Muscle of arm (tissue), 12 donors: Measurements from ENCODE around the gene OR12D1. TPM values are rescaled to one million over a fixed set of nuclear protein-coding genes. Genes with fewer than 3 reads are reported as not detected.
A peak's percentile ranks its signal among the peaks of the same experiment; 100 is the strongest.

Experiments used
- DNase-seq: peaks from one replicate; pipeline ENCODE4 v3.0.0-alpha.2; 2013
- polyA plus RNA-seq, 12 donors: library from polyadenylated mRNA; unstranded; fragments of 120-200 nt; gene quantifications; one replicate each; pipeline ENCODE4 v1.2.1, GENCODE V29; 2013; ENCODE audit not compliant: insufficient read length in 12 of 12

Gene OR12D1
- polyA plus RNA-seq, 12 donors: not detected

DNA sequence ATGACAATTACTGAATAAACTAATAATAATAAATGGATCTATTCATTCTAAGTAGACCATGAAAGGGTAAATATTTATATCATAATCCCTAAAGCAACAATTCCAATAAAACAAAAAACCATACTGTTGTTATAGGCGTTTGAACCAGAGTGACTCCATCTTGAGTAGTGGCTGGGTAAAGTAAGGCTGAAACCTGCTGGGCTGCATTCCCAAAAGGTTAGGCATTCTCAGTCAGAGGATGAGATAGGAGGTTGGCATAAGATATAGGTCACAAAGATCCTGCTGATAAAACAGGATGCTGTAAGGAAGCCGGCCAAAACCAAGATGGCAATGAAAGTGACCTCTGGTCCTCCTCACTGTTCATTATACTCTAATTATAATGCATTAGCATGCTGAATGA lies 50.6 kb downstream of the OR12D1 start:
- no peak for DNase-seq

DNA sequence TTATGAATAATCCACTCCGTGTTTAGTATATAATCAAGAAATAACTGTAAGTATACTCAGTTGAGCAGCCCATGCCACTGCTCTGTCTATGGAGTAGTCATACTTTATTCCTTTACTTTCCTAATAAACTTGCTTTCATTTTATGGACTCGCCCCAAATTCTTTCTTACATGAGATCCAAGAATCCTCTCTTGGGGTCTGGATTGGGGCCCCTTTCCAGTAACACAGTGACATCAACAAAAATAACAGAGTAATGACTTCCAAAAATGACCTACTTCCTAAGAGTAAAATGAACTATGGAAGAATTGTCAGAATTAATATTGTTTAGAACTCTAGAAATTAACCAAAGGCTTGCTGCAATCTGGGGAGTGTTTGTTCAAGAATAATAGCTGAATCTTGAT lies 51.1 kb downstream of the OR12D1 start:
- DNase-seq: peak; percentile 30

DNA sequence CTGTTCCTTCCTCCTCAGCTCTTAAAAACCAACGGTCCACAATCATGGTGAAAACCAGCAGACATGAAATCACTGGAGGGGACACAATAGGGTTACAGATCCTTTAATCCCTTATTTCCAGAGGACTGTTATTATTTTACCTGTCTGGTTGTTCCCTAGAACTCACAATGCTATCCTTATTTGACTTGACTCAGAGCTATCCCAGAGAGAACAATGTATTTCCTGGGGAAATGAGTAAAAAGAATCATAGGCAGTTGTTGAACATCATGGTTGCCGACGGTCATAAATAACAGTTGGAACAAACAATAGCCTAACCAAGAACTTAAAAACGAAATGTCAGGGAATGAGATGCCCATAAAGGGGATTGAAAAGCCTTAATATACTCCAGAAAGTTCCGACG lies 51.5 kb downstream of the OR12D1 start:
- no peak for DNase-seq

Other genes starting within 250 kb of the OR12D1 start
- not detected for gene OR2J2, start 244.0 kb upstream of the OR12D1 start, polyA plus RNA-seq
- under 1 TPM in 10 of 12 donors, not detected in 2; 0.01 to 0.11 (median 0.05) TPM for gene OR14J1, start 113.2 kb upstream of the OR12D1 start, polyA plus RNA-seq
- not detected for gene OR5V1, start 46.1 kb upstream of the OR12D1 start, polyA plus RNA-seq
- gene OR12D3, start 39.6 kb upstream of the OR12D1 start, polyA plus RNA-seq: not detected
- not detected for gene OR12D2, start 19.3 kb upstream of the OR12D1 start, polyA plus RNA-seq
- gene OR10C1, start 24.4 kb downstream of the OR12D1 start, polyA plus RNA-seq: not detected
- not detected for gene OR11A1, start 42.1 kb downstream of the OR12D1 start, polyA plus RNA-seq
- not detected for gene OR2H1, start 42.2 kb downstream of the OR12D1 start, polyA plus RNA-seq
- gene MAS1L, start 73.0 kb downstream of the OR12D1 start, polyA plus RNA-seq: not detected
- 10 to 100 TPM in 1 of 12 donors, 1 to 10 TPM in 2, under 1 TPM in 2, not detected in 7; 0.14 to 13.8 (median 2.1) TPM for gene UBD, start 144.8 kb downstream of the OR12D1 start, polyA plus RNA-seq
- gene OR2H2, start 170.2 kb downstream of the OR12D1 start, polyA plus RNA-seq: under 1 TPM in 8 of 12 donors, not detected in 4; 0.08 to 0.53 (median 0.16) TPM
- 10 to 100 TPM in 11 of 12 donors, not detected in 1; 25.4 to 85.6 (median 28.3) TPM for gene GABBR1, start 218.3 kb downstream of the OR12D1 start, polyA plus RNA-seq
- gene MOG, start 242.2 kb downstream of the OR12D1 start, polyA plus RNA-seq: under 1 TPM in 2 of 12 donors, not detected in 10; 0.27 to 0.34 TPM